Heart left ventricle (tissue), 16 donors: ENCODE data around the gene OR4C16. TPM values are rescaled to one million over a fixed set of nuclear protein-coding genes. Genes with fewer than 3 reads are reported as not detected.

Experiments used
- ATAC-seq, 4 donors: fragments of 200-7000 bp; cut with Tn5 transposase; one replicate each; pipeline ENCODE4 v1.9.1; 2020 to 2022; ENCODE audit warnings: moderate library complexity in 4 of 4, mild to moderate bottlenecking in 3 of 4, moderate number of reproducible peaks in 1 of 4
- DNase-seq, 5 donors: peaks; one replicate each; pipeline ENCODE4 v3.0.0-alpha.2; 2020
- H3K27ac ChIP-seq, 12 donors: fragments of 200-600 bp; sonication (generic) in 4 of 12; one replicate each; pipeline versions ENCODE4 v1.5.0 to v1.8.0; 2016 to 2022; ENCODE audit warnings: mild to moderate bottlenecking in 2 of 12
- H3K27me3 ChIP-seq, 9 donors: fragments of 200-600 bp; sonication (generic) in 2 of 9; one replicate each; pipeline versions ENCODE4 v1.5.1 to v1.8.0; 2016 to 2022; ENCODE audit warnings: mild to moderate bottlenecking in 3 of 9
- H3K36me3 ChIP-seq, 9 donors: fragments of 200-600 bp; sonication (generic) in 2 of 9; one replicate each; pipeline versions ENCODE4 v1.5.0 to v1.8.0; 2018 to 2022; ENCODE audit warnings: mild to moderate bottlenecking in 2 of 9
- H3K4me1 ChIP-seq, 12 donors: fragments of 200-600 bp; sonication (generic) in 4 of 12; one replicate each; pipeline versions ENCODE4 v1.5.0 to v1.8.0; 2016 to 2022; ENCODE audit warnings: mild to moderate bottlenecking in 3 of 12
- H3K4me3 ChIP-seq, 12 donors: fragments of 200-600 bp; sonication (generic) in 4 of 12; one replicate each; pipeline versions ENCODE4 v1.5.0 to v1.8.0; 2017 to 2022; ENCODE audit warnings: mild to moderate bottlenecking in 9 of 12, moderate library complexity in 4 of 12
- H3K9me3 ChIP-seq, 12 donors: fragments of 200-600 bp; sonication (generic) in 4 of 12; one replicate each; pipeline versions ENCODE4 v1.5.0 to v1.8.0; 2016 to 2022; ENCODE audit warnings: mild to moderate bottlenecking in 1 of 12
- CTCF ChIP-seq, 12 donors: fragments of 200-600 bp; sonication (generic) in 4 of 12; IDR thresholded peaks; one replicate each; pipeline versions ENCODE4 v1.5.0 to v1.8.0; 2018 to 2022; ENCODE audit warnings: antibody characterized with exemption in 12 of 12, mild to moderate bottlenecking in 5 of 12
- POLR2A ChIP-seq, 2 donors: fragments of 450-650 bp; IDR thresholded peaks; one replicate each; pipeline ENCODE4 v1.6.1; 2017; ENCODE audit warnings: antibody characterized with exemption in 2 of 2, mild to moderate bottlenecking in 2 of 2, moderate library complexity in 2 of 2
- WGBS, 4 donors: extraction: QIAGEN DNeasy Blood & Tissue Kit in 2 of 4; methylation state at CpG; one replicate each; pipeline versions ENCODE4 v1.1.5 to v1.1.7; 2013 to 2018; 5-methylcytosine and 5-hydroxymethylcytosine counted together
- intact Hi-C, 10 donors: fragments of 100-400 bp; cut with DNase I; formaldehyde crosslinking; loops; one replicate each; pipeline versions ENCODE4 v1.11.1 to v1.14.2; 2022
- long read RNA-seq, 3 donors: library from polyadenylated mRNA; unstranded; transcript quantifications; one replicate each; pipeline ENCODE4 v2.0.0, GENCODE V29; 2020 to 2021
- polyA plus RNA-seq, 2 donors: library from polyadenylated mRNA; stranded (reverse); fragments of 200-250 nt; gene quantifications; one replicate each; pipeline ENCODE4 v1.2.3, GENCODE V29; 2013
- total RNA-seq, 9 donors: library from RNA; depleted of rRNA in 2 of 9; stranded (reverse); fragments of >200 nt in 2 of 9; fragmentation: NEBNext Ultra II Directional in 3 of 9; extraction: Animal tissue kit (Norgen Biotek cat#: 25700) in 3 of 9; gene quantifications; one replicate each; pipeline versions ENCODE4 v1.1.0 to v1.2.4, GENCODE V29; 2016 to 2023
- donor health status: ischemic (EF 13 %, LVEDD 7.1; RV severe dilation, severe dysfunction).
- donor health status: healthy with polysubstance abuse.
- donor health status: DM: no; HTN: yes; CAD: no.
- donor health status: DM: no; HTN: no; CAD: no.
- donor health status: ischemic (EF 25% LVEDD 6.9; RV normal size, moderate dysfunction).
- donor health status: ischemic (EF 25% LVEDD 5.7; RV mildly dilated, moderate dysfunction).
- donor health status: healthy.
- donor health status: DM: yes; HTN: yes; CAD: no.
- donor health status: ischemic (EF 35%, LVEDD 5.7; RV mildly dilated, moderate dysfunction).
- donor health status: nonischemic (EF 11% LVEDD 7.7; RV severe dilation, severe dysfunction).
- donor health status: DM: yes; HTN: yes; CAD: no.
- donor health status: PGD.
- donor health status: ischemic (EF 29% LVEDD 5.4; RV normal size, mild dysfunction).
- donor health status: nonischemic (EF 23%, LVEDD 6.1; RV moderate dilation, normal function).

The OR4C16 gene
- total RNA-seq (not detected), polyA plus RNA-seq (not detected)
- long read RNA-seq, donor 1: 0 reads
- long read RNA-seq, donor 2: 0 reads
- long read RNA-seq, donor 3: 0 reads

GRCh38 chr11:55571828-55572227 lies at the start of gene OR4C16:
Gene OR4C16 (plus strand): TSS chr11:55572128. CDS start chr11:55572128, 0 bp downstream.
- Histone ChIP-seq H3K27ac (no peak within 1 kb of the TSS), H3K36me3 (no peaks in the 10 kb centered on the region), H3K4me3 (no peak within 1 kb of the TSS), H3K27me3 (no peaks in the 10 kb centered on the region), H3K4me1 (no peaks in the 10 kb centered on the region), H3K9me3 (peaks cover 0 to 31% (median 0%) of the 10 kb centered on the region in 12 donors)
- DNase-seq (no peak), ATAC-seq (no peak)
- 53 to 73% (median 63%) methylated on average over 3 of the region's 3 CpGs for WGBS, 4 donors
- intact Hi-C loops: no loop called here
- TF ChIP-seq POLR2A (IDR thresholded peaks at IDR 0.05): no peak
- no peak for TF ChIP-seq CTCF (IDR thresholded peaks at IDR 0.05)

DNA sequence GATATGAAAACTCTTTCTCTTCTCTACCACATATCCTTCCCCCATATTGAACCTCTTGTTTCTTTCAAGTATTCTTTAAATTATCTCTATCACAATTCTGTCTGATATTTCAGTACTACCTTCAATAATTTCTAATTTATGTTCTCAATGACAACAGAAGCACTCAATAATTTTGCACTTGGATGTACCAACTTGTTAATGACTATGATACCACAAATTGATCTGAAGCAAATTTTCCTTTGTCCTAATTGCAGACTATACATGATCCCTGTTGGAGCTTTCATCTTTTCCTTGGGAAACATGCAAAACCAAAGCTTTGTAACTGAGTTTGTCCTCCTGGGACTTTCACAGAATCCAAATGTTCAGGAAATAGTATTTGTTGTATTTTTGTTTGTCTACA lies 17.8 kb upstream of the OR4C16 start, which contains the start of gene OR4C15:
Gene OR4C15 (plus strand): TSS at position 301 of the 400 bp plus-strand sequence. CDS start 0 bp downstream, at position 301.
- intact Hi-C loops: no loop called here

DNA sequence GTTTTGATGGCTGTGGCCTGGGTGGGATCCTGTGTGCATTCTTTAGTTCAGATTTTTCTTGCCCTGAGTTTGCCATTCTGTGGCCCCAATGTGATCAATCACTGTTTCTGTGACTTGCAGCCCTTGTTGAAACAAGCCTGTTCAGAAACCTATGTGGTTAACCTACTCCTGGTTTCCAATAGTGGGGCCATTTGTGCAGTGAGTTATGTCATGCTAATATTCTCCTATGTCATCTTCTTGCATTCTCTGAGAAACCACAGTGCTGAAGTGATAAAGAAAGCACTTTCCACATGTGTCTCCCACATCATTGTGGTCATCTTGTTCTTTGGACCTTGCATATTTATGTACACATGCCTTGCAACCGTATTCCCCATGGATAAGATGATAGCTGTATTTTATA lies 620 bp downstream of the OR4C16 start:
- TF ChIP-seq POLR2A (IDR thresholded peaks at IDR 0.05) (no peak), CTCF (IDR thresholded peaks at IDR 0.05) (no peak)
- Histone ChIP-seq H3K27ac (no peak overlapping the region), H3K4me3 (no peak overlapping the region), H3K27me3 (no peaks in the 10 kb centered on the region), H3K9me3 (peaks cover 0 to 38% (median 0%) of the 10 kb centered on the region in 12 donors), H3K36me3 (no peaks in the 10 kb centered on the region), H3K4me1 (no peaks in the 10 kb centered on the region)
- intact Hi-C loops: no loop called here
- ATAC-seq (no peak), DNase-seq (no peak)
- WGBS, 4 donors: 16 to 37% (median 27%) methylated on average over 1 of the region's 1 CpG

More for the DNA sequence above, 17.8 kb upstream of the OR4C16 start, which contains the start of gene OR4C15:
- Histone ChIP-seq H3K27ac (no peak within 1 kb of the TSS), H3K36me3 (no peaks in the 10 kb centered on the region), H3K4me3 (no peak within 1 kb of the TSS), H3K27me3 (no peaks in the 10 kb centered on the region), H3K4me1 (no peaks in the 10 kb centered on the region), H3K9me3 (peaks cover 0 to 4% (median 0%) of the 10 kb centered on the region in 12 donors)
- TF ChIP-seq POLR2A (IDR thresholded peaks at IDR 0.05) (no peak), CTCF (IDR thresholded peaks at IDR 0.05) (no peak)
- no peak for ATAC-seq
- no peak for DNase-seq

GRCh38 chr11:55607545-55607944 lies 35.6 kb downstream of the OR4C16 start, which contains the start of gene OR4C11:
Gene OR4C11 (minus strand): TSS chr11:55607645. CDS start chr11:55604373, 3,272 bp downstream.
- Histone ChIP-seq H3K36me3 (no peaks in the 10 kb centered on the region), H3K9me3 (peaks cover 0 to 8% (median 0%) of the 10 kb centered on the region in 12 donors), H3K4me1 (no peaks in the 10 kb centered on the region), H3K27me3 (no peaks in the 10 kb centered on the region), H3K4me3 (no peak within 1 kb of the TSS), H3K27ac (no peak within 1 kb of the TSS)
- ATAC-seq (no peak), DNase-seq (no peak)
- intact Hi-C loops: no loop called here
- 33 to 48% (median 43%) methylated on average over 2 of the region's 2 CpGs for WGBS, 4 donors
- TF ChIP-seq POLR2A (IDR thresholded peaks at IDR 0.05) (no peak), CTCF (IDR thresholded peaks at IDR 0.05) (no peak)

Other genes starting within 250 kb of the OR4C16 start
- gene OR4A16, start 228.9 kb upstream of the OR4C16 start, total RNA-seq: not detected
- not detected for gene OR4A16, start 228.9 kb upstream of the OR4C16 start, polyA plus RNA-seq
- gene OR4A15, start 204.2 kb upstream of the OR4C16 start, total RNA-seq: not detected
- not detected for gene OR4A15, start 204.2 kb upstream of the OR4C16 start, polyA plus RNA-seq
- not detected for gene OR4C15, start 17.7 kb upstream of the OR4C16 start, total RNA-seq
- gene OR4C15, start 17.7 kb upstream of the OR4C16 start, polyA plus RNA-seq: not detected
- gene OR4C11, start 35.5 kb downstream of the OR4C16 start, total RNA-seq: not detected
- gene OR4C11, start 35.5 kb downstream of the OR4C16 start, polyA plus RNA-seq: not detected
- not detected for gene OR4P4, start 63.0 kb downstream of the OR4C16 start, total RNA-seq
- gene OR4P4, start 63.0 kb downstream of the OR4C16 start, polyA plus RNA-seq: not detected
- not detected for gene OR4S2, start 76.2 kb downstream of the OR4C16 start, total RNA-seq
- gene OR4S2, start 76.2 kb downstream of the OR4C16 start, polyA plus RNA-seq: not detected
- gene OR4C6, start 90.1 kb downstream of the OR4C16 start, total RNA-seq: not detected
- not detected for gene OR4C6, start 90.1 kb downstream of the OR4C16 start, polyA plus RNA-seq
- gene OR5D13, start 201.3 kb downstream of the OR4C16 start, total RNA-seq: not detected
- gene OR5D13, start 201.3 kb downstream of the OR4C16 start, polyA plus RNA-seq: not detected
- not detected for gene OR5D14, start 223.4 kb downstream of the OR4C16 start, total RNA-seq
- gene OR5D14, start 223.4 kb downstream of the OR4C16 start, polyA plus RNA-seq: not detected
- not detected for gene OR5L1, start 239.2 kb downstream of the OR4C16 start, total RNA-seq
- gene OR5L1, start 239.2 kb downstream of the OR4C16 start, polyA plus RNA-seq: not detected
- not detected for gene OR5D18, start 247.5 kb downstream of the OR4C16 start, total RNA-seq
- not detected for gene OR5D18, start 247.5 kb downstream of the OR4C16 start, polyA plus RNA-seq